Measurements from ENCODE around the gene C2CD4D. TPM values are rescaled to one million over a fixed set of nuclear protein-coding genes. Genes with fewer than 3 reads are reported as not detected.
"Not testable (repeated sequence)": the region's sequence is repeated elsewhere in the genome, so short reads cannot be mapped to it uniquely, and the experiment has no call there.

Gene C2CD4D
- total RNA-seq, 1 donor from 2014 or later = not detected

- Histone ChIP-seq H4K20me1 (ENCODE audit: low read depth) (no peaks in the 10 kb centered on the region), H3F3A (ENCODE audit: low read depth) (no peaks in the 10 kb centered on the region), H3K4me2 (no peak overlapping the region), H2AFZ (replicated peaks) (no peak overlapping the region), H3K9ac (no peak overlapping the region), H3K27me3 (no peaks in the 10 kb centered on the region), H3K4me3 (no peak overlapping the region), H3K27ac (no peak overlapping the region), H3K79me2 (ENCODE audit: low read depth) (no peaks in the 10 kb centered on the region), H3K4me1 (no peaks in the 10 kb centered on the region), H3K9me3 (ENCODE audit: low read depth) (no peaks in the 10 kb centered on the region), H3K36me3 (no peaks in the 10 kb centered on the region)
- no peaks in the 10 kb centered on the region for H3K9me3 Mint-ChIP-seq
- no peak for DNase-seq (ENCODE audit: low spot score)
- H3K27ac Mint-ChIP-seq = no peak overlapping the region
- no peak overlapping the region for H3K4me3 Mint-ChIP-seq
- TF ChIP-seq EZH2phosphoT487 (IDR thresholded peaks at IDR 0.05) (no peak), EZH2 (IDR thresholded peaks at IDR 0.05) (no peak), CTCF (IDR thresholded peaks at IDR 0.05) (no peak)
- no peaks in the 10 kb centered on the region for H3K4me1 Mint-ChIP-seq
- no peaks in the 10 kb centered on the region for H3K36me3 Mint-ChIP-seq
- no peaks in the 10 kb centered on the region for H3K27me3 Mint-ChIP-seq (ENCODE audit: insufficient read depth, low read depth)
Measured at GRCh38 chr1:151882466-151882865, 42.8 kb upstream of the C2CD4D start.

- Mint-ChIP-seq H3K27me3 (ENCODE audit: insufficient read depth, low read depth) (no peaks in the 10 kb centered on the region), H3K27ac (no peak overlapping the region), H3K4me1 (no peaks in the 10 kb centered on the region), H3K4me3 (no peak overlapping the region), H3K9me3 (no peaks in the 10 kb centered on the region), H3K36me3 (no peaks in the 10 kb centered on the region)
- Histone ChIP-seq H3K4me1 (no peaks in the 10 kb centered on the region), H3F3A (ENCODE audit: low read depth) (no peaks in the 10 kb centered on the region), H3K79me2 (ENCODE audit: low read depth) (no peaks in the 10 kb centered on the region), H3K9me3 (ENCODE audit: low read depth) (no peaks in the 10 kb centered on the region), H3K4me2 (no peak overlapping the region), H3K9ac (no peak overlapping the region), H3K4me3 (no peak overlapping the region), H3K27ac (no peak overlapping the region), H4K20me1 (ENCODE audit: low read depth) (no peaks in the 10 kb centered on the region), H3K36me3 (no peaks in the 10 kb centered on the region), H3K27me3 (no peaks in the 10 kb centered on the region), H2AFZ (replicated peaks) (no peak overlapping the region)
- TF ChIP-seq EZH2 (IDR thresholded peaks at IDR 0.05) (no peak), CTCF (IDR thresholded peaks at IDR 0.05) (peak; percentile 18)
- DNase-seq (ENCODE audit: low spot score) = no peak
Measured at GRCh38 chr1:151881479-151881878, 41.9 kb upstream of the C2CD4D start.

GRCh38 chr1:151875419-151876097 lies 35.9 kb upstream of the C2CD4D start:
- no peaks in the 10 kb centered on the region for H3K9me3 ChIP-seq (ENCODE audit: low read depth)
- Mint-ChIP-seq H3K4me1 (peaks cover 9% of the 10 kb centered on the region), H3K4me3 (no peak overlapping the region), H3K27ac (no peak overlapping the region), H3K36me3 (no peaks in the 10 kb centered on the region), H3K9me3 (no peaks in the 10 kb centered on the region), H3K27me3 (ENCODE audit: insufficient read depth, low read depth) (peaks cover 2% of the 10 kb centered on the region)
- H3K27me3 ChIP-seq = no peaks in the 10 kb centered on the region
- H4K20me1 ChIP-seq (ENCODE audit: low read depth) = no peaks in the 10 kb centered on the region
- no peak overlapping the region for H3K9ac ChIP-seq
- no peaks in the 10 kb centered on the region for H3K36me3 ChIP-seq
- H3K27ac ChIP-seq = no peak overlapping the region
- no peak overlapping the region for H3K4me2 ChIP-seq
- DNase-seq (ENCODE audit: low spot score) = no peak
- H3K4me3 ChIP-seq = no peak overlapping the region
- H2AFZ ChIP-seq (replicated peaks) = no peak overlapping the region
- H3K4me1 ChIP-seq = peaks cover 14% of the 10 kb centered on the region
- H3K79me2 ChIP-seq (ENCODE audit: low read depth) = no peaks in the 10 kb centered on the region
- H3F3A ChIP-seq (ENCODE audit: low read depth) = peaks cover 6% of the 10 kb centered on the region
- TF ChIP-seq EZH2 (IDR thresholded peaks at IDR 0.05) (no peak), CTCF (IDR thresholded peaks at IDR 0.05) (no peak), EZH2phosphoT487 (IDR thresholded peaks at IDR 0.05) (no peak)

- H3K4me1 ChIP-seq = peaks cover 14% of the 10 kb centered on the region
- not testable (repeated sequence) for H4K20me1 ChIP-seq (ENCODE audit: low read depth); H3K9ac ChIP-seq; H3F3A ChIP-seq (ENCODE audit: low read depth); H3K4me3 ChIP-seq; H3K9me3 Mint-ChIP-seq; H3K36me3 Mint-ChIP-seq; H3K79me2 ChIP-seq (ENCODE audit: low read depth); H3K27ac Mint-ChIP-seq; H3K27ac ChIP-seq; H3K36me3 ChIP-seq; H3K9me3 ChIP-seq (ENCODE audit: low read depth); H3K4me1 Mint-ChIP-seq; H3K4me3 Mint-ChIP-seq; H3K27me3 Mint-ChIP-seq (ENCODE audit: insufficient read depth, low read depth); H3K27me3 ChIP-seq
- peak overlapping the region; percentile 36 for H2AFZ ChIP-seq (replicated peaks)
- DNase-seq (ENCODE audit: low spot score) = peak; percentile 27
- H3K4me2 ChIP-seq = peak overlapping the region; percentile 57
Measured at GRCh38 chr1:151872776-151873175, 33.2 kb upstream of the C2CD4D start.
